GM19438 (cell line): ENCODE measurements around the gene ZNF521.

Source experiments
- ATAC-seq: cut with Tn5 transposase; IDR thresholded peaks from one replicate; pipeline ENCODE4 v1.9.1; 2021; ENCODE audit warnings: low read depth; ENCODE audit not compliant: unreplicated experiment

The ZNF521 gene

GRCh38 chr18:25231327-25231691 lies 120.7 kb downstream of the ZNF521 start:
- no peak for ATAC-seq

GRCh38 chr18:25230658-25231326 lies 121.2 kb downstream of the ZNF521 start:
- ATAC-seq: no peak

- no peak for ATAC-seq
These were observed 122.0 kb downstream of the ZNF521 start for GRCh38 chr18:25229920-25230319.

GRCh38 chr18:25229081-25229480 lies 122.9 kb downstream of the ZNF521 start:
- ATAC-seq: no peak

- ATAC-seq: no peak
These were observed 123.6 kb downstream of the ZNF521 start for GRCh38 chr18:25228410-25228809.

GRCh38 chr18:25225151-25225550 lies 126.8 kb downstream of the ZNF521 start:
- ATAC-seq: no peak

GRCh38 chr18:25223899-25224886 lies 127.8 kb downstream of the ZNF521 start:
- ATAC-seq: no peak

- no peak for ATAC-seq
These were observed 128.8 kb downstream of the ZNF521 start for GRCh38 chr18:25223211-25223610.

- ATAC-seq: no peak
These were observed 129.3 kb downstream of the ZNF521 start for GRCh38 chr18:25222648-25223047.

- ATAC-seq: no peak
These were observed 141.3 kb downstream of the ZNF521 start for GRCh38 chr18:25210622-25211021.

- ATAC-seq: no peak
These were observed 159.9 kb downstream of the ZNF521 start for GRCh38 chr18:25192065-25192464.

GRCh38 chr18:25190472-25190871 lies 161.5 kb downstream of the ZNF521 start:
- no peak for ATAC-seq

GRCh38 chr18:25189391-25190185 lies 162.4 kb downstream of the ZNF521 start:
- no peak for ATAC-seq

- ATAC-seq: no peak
These were observed 164.3 kb downstream of the ZNF521 start for GRCh38 chr18:25187521-25188192.

- no peak for ATAC-seq
These were observed 165.1 kb downstream of the ZNF521 start for GRCh38 chr18:25186871-25187270.

GRCh38 chr18:25181993-25182392 lies 170.0 kb downstream of the ZNF521 start:
- ATAC-seq: no peak

GRCh38 chr18:25181581-25181980 lies 170.4 kb downstream of the ZNF521 start:
- ATAC-seq: no peak

- no peak for ATAC-seq
These were observed 170.9 kb downstream of the ZNF521 start for GRCh38 chr18:25180973-25181548.

GRCh38 chr18:25177631-25178030 lies 174.3 kb downstream of the ZNF521 start:
- no peak for ATAC-seq

GRCh38 chr18:25176518-25177042 lies 175.4 kb downstream of the ZNF521 start:
- ATAC-seq: no peak
